ENCODE results near the gene ABTB2.

ABTB2 gene

GRCh38 chr11:34341931-34342533, 15.8 kb downstream of the ABTB2 start:
- no peak for DNase-seq (ENCODE audit: low spot score)

GRCh38 chr11:34341096-34341495, 16.7 kb downstream of the ABTB2 start:
- no peak for DNase-seq (ENCODE audit: low spot score)

- no peak for DNase-seq (ENCODE audit: low spot score)
Observed at GRCh38 chr11:34340653-34341052, 17.2 kb downstream of the ABTB2 start.

- no peak for DNase-seq (ENCODE audit: low spot score)
Observed at GRCh38 chr11:34339149-34340064, 18.4 kb downstream of the ABTB2 start.

DNA sequence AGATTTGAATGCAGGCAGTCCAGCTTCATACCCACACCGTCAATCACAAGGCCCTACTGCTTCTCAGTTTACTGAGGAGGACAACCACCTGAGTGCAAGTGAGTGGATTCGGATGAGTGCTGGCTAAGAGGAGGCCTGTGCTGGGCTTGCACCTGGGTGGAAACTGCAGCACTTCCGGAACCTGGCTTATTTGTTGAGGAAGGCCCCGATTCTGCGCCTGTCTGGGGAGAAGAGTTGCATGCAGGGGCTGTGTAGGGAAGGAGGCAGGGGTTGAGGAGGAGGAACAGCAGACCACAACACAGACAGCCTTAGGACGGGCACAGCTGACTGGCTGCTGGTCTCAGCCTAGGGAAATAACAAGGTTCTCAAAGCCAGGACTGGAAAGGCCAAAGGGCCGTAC, 20.8 kb downstream of the ABTB2 start:
- no peak for DNase-seq (ENCODE audit: low spot score)

DNA sequence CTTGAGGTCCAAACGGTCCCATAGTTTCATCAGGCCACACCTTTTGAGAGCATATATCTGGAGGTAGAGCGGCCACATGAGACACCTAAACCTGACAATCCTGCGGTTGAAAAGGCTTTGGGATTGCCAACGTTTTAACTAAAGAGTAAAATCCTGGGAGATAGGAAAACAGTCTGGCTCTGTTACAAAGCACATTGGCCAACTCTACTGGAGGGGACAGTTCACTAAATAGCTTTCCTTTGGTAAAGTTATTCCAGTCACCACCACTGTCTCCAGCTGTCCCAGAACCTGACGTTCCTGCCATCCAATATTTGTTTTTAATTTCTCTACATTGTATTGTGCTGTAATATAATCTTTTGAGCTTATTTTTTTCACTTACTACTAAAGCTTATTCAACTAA, 22.0 kb downstream of the ABTB2 start:
- DNase-seq (ENCODE audit: low spot score): no peak

DNA sequence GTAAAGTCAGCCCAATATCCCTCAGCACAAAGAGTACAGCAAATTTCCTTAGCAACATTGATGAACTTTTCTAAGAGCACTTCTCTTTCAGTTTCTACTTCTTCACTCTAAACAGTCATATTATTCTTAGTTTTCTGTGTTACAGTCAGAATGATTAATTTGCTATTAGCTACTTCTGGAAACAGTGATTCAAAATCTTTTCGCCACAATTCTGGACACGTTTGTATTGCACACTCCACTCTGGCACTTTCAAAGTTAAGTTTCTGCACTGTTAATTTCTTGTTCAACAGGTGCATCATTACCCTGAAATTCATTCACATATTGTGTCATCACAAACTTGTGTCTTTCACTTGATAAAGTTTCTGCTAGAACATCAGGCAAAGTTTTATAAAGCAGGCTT, 22.5 kb downstream of the ABTB2 start:
- DNase-seq (ENCODE audit: low spot score): no peak

DNA sequence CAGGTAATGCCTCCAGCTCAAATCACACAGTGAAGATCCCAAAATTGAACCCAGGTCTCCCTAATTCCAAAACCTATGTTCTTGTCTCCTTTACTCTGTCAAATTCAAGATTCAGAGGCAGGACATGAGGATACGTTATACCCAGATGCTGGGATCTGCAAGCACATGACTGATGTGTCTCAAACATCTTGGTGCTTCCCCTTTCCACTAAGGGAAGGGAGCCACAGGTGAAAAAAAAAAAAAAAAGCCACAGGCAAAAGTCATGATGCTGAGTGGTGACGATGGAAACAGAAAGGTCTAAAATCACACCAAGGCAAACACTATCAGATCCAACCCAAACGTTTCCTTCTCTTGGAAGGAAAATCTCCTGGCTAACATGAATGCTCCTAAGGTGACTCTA, 24.0 kb downstream of the ABTB2 start:
- no peak for DNase-seq (ENCODE audit: low spot score)

DNA sequence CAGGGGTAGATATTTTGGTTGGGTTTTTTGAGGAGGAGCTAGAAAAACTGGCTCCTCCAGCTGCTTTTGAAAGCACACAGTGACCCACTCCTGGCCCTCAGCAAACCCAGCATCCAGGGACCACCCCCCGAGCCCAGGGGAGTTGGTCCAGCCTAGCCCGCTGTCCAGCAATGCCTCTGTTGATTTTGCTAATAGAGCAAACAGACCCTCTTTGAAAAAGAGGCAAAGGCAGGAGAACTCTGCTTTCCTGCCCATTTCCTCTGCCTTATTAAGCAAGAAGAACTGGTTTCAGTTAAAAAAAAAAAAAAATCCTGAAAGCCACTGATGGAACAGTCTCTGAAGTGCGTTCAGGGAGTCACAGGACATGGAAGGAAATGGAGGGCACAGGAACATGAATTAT, 25.3 kb downstream of the ABTB2 start:
- DNase-seq (ENCODE audit: low spot score): no peak

DNA sequence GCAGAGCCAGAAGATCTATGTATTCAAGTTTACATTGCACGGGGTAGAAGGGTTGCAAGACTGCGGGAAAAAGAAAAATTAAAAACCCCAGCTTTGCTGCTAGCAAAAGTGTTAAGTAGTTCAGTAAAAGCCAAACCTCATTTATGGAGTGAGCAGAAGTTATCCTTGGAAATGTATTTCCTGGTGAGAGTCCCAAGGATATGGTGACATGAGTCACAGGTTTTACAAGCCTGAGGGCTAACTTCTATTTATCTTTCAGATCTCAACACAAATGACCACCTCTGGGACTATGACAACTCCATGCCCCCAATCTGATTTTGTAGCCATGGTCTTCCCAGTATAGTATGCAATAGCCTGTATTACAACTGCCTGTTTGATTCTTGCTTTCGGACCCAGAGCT, 26.1 kb downstream of the ABTB2 start:
- no peak for DNase-seq (ENCODE audit: low spot score)

DNA sequence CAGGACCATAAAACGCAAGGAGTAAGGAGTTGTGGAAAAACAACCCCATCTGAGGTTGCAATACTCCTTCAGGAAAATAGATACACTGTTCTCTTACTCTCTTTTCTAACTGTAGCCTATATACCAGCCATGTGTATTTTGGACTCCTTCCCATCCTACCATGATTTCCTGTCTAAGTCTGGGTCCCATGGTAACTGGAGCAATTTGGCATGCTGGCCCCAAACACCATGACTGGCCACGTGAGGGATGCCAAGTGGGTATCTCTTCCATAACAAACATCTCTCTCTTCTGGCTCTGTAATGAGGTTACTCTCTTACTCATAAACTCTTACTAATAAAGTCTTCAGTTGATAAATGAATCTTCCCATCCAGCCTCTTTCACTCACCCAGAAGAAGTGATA, 26.5 kb downstream of the ABTB2 start:
- DNase-seq (ENCODE audit: low spot score): no peak

- no peak for DNase-seq (ENCODE audit: low spot score)
Observed at GRCh38 chr11:34330653-34331052, 27.2 kb downstream of the ABTB2 start.

DNA sequence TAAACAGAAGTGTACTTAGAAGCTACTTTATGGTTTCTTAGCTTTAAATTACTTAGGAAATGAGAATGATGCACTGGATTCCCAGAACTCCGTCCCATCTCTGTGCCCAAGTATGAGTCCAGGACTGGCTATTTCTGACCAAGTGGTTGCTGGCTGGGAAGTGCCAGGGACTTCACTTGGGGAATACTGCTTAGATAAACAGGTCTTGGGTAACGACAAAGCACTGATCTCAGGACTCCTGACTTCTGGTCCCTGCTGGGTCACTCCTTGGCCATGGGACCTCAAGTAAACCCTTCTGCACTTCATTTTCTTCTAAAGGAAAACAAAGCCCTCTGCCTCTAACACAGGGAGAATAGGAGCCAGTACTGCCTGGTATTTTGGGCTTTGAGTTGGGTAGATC, 27.9 kb downstream of the ABTB2 start:
- DNase-seq (ENCODE audit: low spot score): no peak

DNA sequence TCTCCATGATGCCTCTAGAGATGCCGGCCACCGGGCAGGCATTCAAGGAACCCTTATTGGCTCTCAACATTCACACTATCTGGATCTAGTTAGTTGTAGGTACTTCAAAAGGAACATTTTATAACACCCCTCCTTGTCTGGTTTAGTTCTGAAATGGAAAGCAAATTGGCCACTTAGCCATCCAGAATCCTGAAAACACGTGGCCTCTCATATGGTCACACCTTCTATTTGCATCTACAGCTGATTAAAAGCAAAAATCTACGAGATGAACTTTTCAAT, 29.2 kb downstream of the ABTB2 start:
- DNase-seq (ENCODE audit: low spot score): no peak

GRCh38 chr11:34327804-34328631, 29.8 kb downstream of the ABTB2 start:
- DNase-seq (ENCODE audit: low spot score): no peak

DNA sequence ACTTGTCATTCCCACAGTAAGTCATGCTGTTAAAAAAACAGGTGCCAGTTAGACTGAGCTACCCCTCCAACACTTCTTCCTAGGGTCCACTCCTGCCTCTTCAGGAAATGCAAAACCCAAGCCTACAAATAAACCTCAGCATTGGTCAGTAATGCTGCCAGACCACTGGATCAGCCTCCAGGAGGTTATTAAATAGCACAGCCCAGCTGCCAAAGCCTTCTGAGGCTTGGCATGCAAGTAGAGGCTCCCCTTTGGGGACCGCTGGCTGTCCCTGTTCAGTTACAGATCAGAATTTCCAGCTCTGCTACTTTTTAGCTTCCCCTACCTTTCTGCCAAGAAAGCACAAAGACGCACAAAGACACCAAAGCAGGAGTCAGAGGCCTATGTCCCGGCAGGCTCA, 33.3 kb downstream of the ABTB2 start:
- DNase-seq (ENCODE audit: low spot score): no peak

GRCh38 chr11:34323601-34324000, 34.2 kb downstream of the ABTB2 start:
- no peak for DNase-seq (ENCODE audit: low spot score)

DNA sequence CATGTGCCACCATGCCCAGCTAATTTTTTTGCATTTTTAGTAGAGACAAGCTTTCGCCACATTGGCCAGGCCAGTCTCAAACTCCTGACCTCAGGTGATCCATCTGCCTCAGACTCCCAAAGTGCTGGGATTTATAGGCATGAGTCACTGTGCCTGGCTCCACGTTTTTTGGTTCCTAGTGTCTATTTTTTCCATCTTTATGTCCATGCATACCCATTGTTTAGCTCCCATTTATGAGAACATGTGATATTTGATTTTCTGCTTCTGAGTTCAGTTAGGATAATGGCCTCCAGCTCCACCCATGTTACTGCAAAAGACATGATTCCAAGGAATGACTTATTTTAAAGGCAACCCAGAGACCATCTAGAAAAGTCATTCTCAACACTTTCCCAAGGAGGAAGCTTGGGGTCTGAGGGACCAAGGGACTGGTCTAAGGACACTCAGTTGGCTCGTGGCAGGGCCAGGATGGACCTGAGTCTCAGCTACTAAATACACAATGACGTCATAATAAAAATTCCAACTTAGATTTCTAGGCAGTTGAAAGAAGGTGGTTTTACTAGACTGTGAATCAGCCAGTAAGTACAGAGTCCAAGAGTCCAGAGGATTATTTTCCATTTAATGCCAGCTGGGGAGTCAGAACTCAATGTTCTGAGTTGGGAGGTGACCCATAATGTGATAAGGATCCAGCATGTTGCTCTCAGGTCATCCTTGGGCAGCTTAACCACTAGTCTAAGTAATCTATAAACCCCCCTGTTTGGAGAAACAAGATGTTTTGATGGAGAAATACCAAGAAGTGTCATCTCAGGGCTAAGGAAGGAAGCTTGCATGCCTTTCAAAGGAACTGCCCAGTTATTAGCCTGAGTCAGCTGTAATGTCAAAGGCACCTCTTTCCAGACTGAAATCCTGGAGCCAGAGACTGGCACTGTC, 39.4 kb downstream of the ABTB2 start:
- no peak for DNase-seq (ENCODE audit: low spot score)

DNA sequence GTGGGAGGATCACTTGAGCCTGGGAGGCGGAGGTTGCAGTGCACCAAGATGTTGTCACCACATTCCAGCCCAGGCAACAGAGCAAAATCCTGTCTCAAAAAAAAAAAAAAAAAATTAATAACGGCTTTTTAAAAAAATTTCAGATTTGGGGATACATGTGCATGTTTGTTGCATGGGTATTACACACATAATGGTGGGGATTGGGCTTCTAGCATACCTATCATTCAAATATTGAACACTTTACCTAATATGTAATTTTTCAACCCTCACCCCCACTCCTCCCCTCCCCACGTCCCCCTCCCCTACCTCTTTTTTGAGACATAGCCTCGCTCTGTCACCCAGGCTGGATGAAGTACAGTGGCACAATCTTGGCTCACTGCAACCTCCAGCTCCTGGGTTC, 40.1 kb downstream of the ABTB2 start:
- no peak for DNase-seq (ENCODE audit: low spot score)

- no peak for DNase-seq (ENCODE audit: low spot score)
Observed at GRCh38 chr11:34317036-34317360, 40.8 kb downstream of the ABTB2 start.

DNA sequence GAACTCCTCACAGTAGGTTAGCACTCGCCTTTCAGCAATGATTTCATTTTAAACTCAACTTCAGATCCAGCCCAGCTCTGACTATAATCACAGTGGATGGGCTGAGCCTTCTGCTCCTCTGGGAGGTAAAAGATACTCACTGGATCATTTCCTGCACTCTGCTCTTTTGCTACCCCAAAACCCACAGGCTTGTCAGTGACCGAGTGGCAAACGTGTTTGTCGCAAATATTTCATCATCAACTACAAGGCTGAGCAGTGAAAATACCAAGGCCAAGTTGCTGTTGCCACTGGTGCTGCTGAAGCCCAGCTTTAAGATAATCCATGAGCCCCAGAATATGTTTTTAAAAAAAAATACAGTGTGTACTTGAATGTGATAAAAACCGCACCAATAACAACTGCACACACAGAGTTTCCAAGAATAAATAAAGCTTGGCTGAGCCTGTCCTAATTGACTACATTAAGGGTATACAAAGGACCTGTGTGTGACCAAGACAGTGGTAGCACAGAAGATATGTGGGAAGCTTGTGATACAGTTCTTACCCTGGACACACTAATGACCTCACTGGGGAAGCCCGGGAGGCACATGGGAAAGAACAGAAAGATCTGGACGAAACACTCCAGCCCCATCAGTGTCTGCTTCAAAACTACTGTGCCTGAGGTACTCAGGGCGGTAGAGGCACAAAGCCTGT, 41.3 kb downstream of the ABTB2 start:
- no peak for DNase-seq (ENCODE audit: low spot score)

DNA sequence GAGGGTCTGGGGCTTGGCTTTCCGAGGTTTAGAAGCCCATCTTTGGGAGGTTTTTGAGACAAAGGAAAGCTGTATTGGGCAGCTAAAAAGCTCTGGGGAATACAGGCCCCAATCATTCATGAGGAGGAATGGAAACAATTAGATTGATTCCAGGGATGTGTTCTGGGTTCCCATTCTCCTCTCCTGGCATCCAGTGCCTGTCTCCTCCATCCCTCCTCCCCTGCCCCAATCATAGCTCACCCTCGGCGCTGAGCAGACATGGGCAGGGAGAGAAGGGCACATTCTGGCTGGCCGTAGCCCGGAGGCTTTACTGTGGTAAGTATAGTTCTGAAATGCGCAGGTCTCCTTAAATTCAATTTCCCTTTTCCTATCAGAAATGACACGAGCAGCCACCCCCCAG, 42.4 kb downstream of the ABTB2 start:
- DNase-seq (ENCODE audit: low spot score): no peak

Data from hepatic stellate cell (primary cell).